OCI-LY7 (cell line): Measurements from ENCODE around the gene TTC7B.

ENCODE experiments used
- CTCF ChIP-seq: fragments of 200-600 bp; sonication (generic); conservative IDR thresholded peaks from 2 replicates; pipeline ENCODE4 v1.5.1; 2014; ENCODE audit warnings: mild to moderate bottlenecking, antibody characterized with exemption, low read length, moderate library complexity, mixed read lengths
- EZH2phosphoT487 ChIP-seq: fragments of 200-600 bp; sonication (generic); IDR thresholded peaks from 2 replicates; pipeline ENCODE4 v1.6.1; 2018; ENCODE audit warnings: low read depth, borderline replicate concordance, mild to moderate bottlenecking, mixed run types, antibody characterized with exemption, low read length, moderate library complexity, mixed read lengths

- TF ChIP-seq CTCF (no peak), EZH2phosphoT487 (no peak)
These were observed 40.8 kb downstream of the TTC7B start for GRCh38 chr14:90775441-90775840.
